HEK293 (cell line): Measurements from ENCODE around the gene WARS2.

ENCODE experiments used
- GLIS1 ChIP-seq: fragments of 450-650 bp; formaldehyde crosslinking; IDR thresholded peaks from 2 replicates; pipeline ENCODE4 v1.5.1; 2016; ENCODE audit warnings: missing biosample characterization, missing genetic modification characterization
- KLF10 ChIP-seq: fragments of 450-650 bp; IDR thresholded peaks from 2 replicates; pipeline ENCODE4 v1.5.1; 2018; ENCODE audit warnings: missing biosample characterization, mild to moderate bottlenecking, missing genetic modification characterization
- SP2 ChIP-seq: fragments of 450-650 bp; formaldehyde crosslinking; IDR thresholded peaks from 2 replicates; pipeline ENCODE4 v1.5.1; 2016; ENCODE audit warnings: missing biosample characterization, missing genetic modification characterization
- YY1 ChIP-seq: fragments of 450-650 bp; formaldehyde crosslinking; IDR thresholded peaks from 2 replicates; pipeline ENCODE4 v1.5.1; 2018; ENCODE audit warnings: missing biosample characterization, missing genetic modification characterization
- ZBTB17 ChIP-seq: fragments of 450-650 bp; formaldehyde crosslinking; IDR thresholded peaks from 2 replicates; pipeline ENCODE4 v1.5.1; 2016; ENCODE audit warnings: missing biosample characterization, missing genetic modification characterization
- ZNF629 ChIP-seq: fragments of 450-650 bp; formaldehyde crosslinking; IDR thresholded peaks from 2 replicates; pipeline ENCODE4 v1.5.1; 2017; ENCODE audit warnings: missing biosample characterization, missing genetic modification characterization
- ZNF747 ChIP-seq: fragments of 450-650 bp; formaldehyde crosslinking; IDR thresholded peaks from 2 replicates; pipeline ENCODE4 v1.5.1; 2016; ENCODE audit warnings: missing biosample characterization, missing genetic modification characterization
- ZNF843 ChIP-seq: fragments of 450-650 bp; formaldehyde crosslinking; IDR thresholded peaks from 2 replicates; pipeline ENCODE4 v1.5.1; 2016; ENCODE audit warnings: missing biosample characterization, missing genetic modification characterization
- TF ChIP-seq, protein P1 (sequence below): fragments of 450-650 bp; formaldehyde crosslinking; IDR thresholded peaks from 2 replicates; pipeline ENCODE4 v1.5.1; 2016; ENCODE audit warnings: missing biosample characterization, missing genetic modification characterization
- TF ChIP-seq, protein P2 (sequence below): fragments of 450-650 bp; formaldehyde crosslinking; IDR thresholded peaks from 2 replicates; pipeline ENCODE4 v1.5.1; 2016; ENCODE audit warnings: missing biosample characterization, missing genetic modification characterization
- TF ChIP-seq, protein P3 (sequence below): fragments of 450-650 bp; formaldehyde crosslinking; conservative IDR thresholded peaks from 2 replicates; pipeline ENCODE4 v1.5.1; 2016; ENCODE audit warnings: low read depth, missing biosample characterization, missing genetic modification characterization
- TF ChIP-seq, protein P4 (sequence below): fragments of 450-650 bp; formaldehyde crosslinking; IDR thresholded peaks from 2 replicates; pipeline ENCODE4 v1.5.1; 2016; ENCODE audit warnings: missing biosample characterization, missing genetic modification characterization, low read depth
- TF ChIP-seq, protein P5 (sequence below): fragments of 450-650 bp; formaldehyde crosslinking; IDR thresholded peaks from 2 replicates; pipeline ENCODE4 v1.5.1; 2016; ENCODE audit warnings: missing biosample characterization, missing genetic modification characterization

DNA sequence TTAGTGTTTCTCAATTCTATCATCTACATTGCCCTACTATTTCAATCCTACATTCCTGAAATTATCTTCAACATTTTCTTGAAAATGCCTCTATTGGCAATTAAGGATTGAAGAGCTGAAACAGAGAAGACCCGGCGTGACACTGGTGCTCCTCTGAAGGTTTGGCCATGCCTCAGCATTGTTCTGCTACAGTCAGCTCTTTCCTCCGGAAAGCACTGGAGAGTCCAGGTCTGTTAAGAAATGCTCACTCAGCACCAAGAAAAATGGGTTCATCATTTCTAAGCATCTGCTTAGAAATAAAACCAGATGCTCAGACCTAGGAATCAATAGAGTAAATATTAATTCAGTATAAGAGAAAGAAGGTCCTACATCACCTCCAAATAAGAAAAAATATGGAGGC is 58.8 kb downstream of the WARS2 start:
- no peak for TF ChIP-seq GLIS1 (tag by site-specific recombination)
- TF ChIP-seq, protein P1, sequence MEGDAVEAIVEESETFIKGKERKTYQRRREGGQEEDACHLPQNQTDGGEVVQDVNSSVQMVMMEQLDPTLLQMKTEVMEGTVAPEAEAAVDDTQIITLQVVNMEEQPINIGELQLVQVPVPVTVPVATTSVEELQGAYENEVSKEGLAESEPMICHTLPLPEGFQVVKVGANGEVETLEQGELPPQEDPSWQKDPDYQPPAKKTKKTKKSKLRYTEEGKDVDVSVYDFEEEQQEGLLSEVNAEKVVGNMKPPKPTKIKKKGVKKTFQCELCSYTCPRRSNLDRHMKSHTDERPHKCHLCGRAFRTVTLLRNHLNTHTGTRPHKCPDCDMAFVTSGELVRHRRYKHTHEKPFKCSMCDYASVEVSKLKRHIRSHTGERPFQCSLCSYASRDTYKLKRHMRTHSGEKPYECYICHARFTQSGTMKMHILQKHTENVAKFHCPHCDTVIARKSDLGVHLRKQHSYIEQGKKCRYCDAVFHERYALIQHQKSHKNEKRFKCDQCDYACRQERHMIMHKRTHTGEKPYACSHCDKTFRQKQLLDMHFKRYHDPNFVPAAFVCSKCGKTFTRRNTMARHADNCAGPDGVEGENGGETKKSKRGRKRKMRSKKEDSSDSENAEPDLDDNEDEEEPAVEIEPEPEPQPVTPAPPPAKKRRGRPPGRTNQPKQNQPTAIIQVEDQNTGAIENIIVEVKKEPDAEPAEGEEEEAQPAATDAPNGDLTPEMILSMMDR (tag by site-specific recombination), result no peak
- no peak for TF ChIP-seq ZBTB17 (tag by site-specific recombination)
- TF ChIP-seq, protein P2, sequence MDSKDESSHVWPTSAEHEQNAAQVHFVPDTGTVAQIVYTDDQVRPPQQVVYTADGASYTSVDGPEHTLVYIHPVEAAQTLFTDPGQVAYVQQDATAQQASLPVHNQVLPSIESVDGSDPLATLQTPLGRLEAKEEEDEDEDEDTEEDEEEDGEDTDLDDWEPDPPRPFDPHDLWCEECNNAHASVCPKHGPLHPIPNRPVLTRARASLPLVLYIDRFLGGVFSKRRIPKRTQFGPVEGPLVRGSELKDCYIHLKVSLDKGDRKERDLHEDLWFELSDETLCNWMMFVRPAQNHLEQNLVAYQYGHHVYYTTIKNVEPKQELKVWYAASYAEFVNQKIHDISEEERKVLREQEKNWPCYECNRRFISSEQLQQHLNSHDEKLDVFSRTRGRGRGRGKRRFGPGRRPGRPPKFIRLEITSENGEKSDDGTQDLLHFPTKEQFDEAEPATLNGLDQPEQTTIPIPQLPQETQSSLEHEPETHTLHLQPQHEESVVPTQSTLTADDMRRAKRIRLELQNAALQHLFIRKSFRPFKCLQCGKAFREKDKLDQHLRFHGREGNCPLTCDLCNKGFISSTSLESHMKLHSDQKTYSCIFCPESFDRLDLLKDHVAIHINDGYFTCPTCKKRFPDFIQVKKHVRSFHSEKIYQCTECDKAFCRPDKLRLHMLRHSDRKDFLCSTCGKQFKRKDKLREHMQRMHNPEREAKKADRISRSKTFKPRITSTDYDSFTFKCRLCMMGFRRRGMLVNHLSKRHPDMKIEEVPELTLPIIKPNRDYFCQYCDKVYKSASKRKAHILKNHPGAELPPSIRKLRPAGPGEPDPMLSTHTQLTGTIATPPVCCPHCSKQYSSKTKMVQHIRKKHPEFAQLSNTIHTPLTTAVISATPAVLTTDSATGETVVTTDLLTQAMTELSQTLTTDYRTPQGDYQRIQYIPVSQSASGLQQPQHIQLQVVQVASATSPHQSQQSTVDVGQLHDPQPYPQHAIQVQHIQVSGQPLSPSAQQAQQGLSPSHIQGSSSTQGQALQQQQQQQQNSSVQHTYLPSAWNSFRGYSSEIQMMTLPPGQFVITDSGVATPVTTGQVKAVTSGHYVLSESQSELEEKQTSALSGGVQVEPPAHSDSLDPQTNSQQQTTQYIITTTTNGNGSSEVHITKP (tag by site-specific recombination), result no peak
- TF ChIP-seq KLF10 (tag by site-specific recombination), result no peak
- TF ChIP-seq, protein P3, sequence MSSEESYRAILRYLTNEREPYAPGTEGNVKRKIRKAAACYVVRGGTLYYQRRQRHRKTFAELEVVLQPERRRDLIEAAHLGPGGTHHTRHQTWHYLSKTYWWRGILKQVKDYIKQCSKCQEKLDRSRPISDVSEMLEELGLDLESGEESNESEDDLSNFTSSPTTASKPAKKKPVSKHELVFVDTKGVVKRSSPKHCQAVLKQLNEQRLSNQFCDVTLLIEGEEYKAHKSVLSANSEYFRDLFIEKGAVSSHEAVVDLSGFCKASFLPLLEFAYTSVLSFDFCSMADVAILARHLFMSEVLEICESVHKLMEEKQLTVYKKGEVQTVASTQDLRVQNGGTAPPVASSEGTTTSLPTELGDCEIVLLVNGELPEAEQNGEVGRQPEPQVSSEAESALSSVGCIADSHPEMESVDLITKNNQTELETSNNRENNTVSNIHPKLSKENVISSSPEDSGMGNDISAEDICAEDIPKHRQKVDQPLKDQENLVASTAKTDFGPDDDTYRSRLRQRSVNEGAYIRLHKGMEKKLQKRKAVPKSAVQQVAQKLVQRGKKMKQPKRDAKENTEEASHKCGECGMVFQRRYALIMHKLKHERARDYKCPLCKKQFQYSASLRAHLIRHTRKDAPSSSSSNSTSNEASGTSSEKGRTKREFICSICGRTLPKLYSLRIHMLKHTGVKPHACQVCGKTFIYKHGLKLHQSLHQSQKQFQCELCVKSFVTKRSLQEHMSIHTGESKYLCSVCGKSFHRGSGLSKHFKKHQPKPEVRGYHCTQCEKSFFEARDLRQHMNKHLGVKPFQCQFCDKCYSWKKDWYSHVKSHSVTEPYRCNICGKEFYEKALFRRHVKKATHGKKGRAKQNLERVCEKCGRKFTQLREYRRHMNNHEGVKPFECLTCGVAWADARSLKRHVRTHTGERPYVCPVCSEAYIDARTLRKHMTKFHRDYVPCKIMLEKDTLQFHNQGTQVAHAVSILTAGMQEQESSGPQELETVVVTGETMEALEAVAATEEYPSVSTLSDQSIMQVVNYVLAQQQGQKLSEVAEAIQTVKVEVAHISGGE, result no peak
- TF ChIP-seq, protein P4, sequence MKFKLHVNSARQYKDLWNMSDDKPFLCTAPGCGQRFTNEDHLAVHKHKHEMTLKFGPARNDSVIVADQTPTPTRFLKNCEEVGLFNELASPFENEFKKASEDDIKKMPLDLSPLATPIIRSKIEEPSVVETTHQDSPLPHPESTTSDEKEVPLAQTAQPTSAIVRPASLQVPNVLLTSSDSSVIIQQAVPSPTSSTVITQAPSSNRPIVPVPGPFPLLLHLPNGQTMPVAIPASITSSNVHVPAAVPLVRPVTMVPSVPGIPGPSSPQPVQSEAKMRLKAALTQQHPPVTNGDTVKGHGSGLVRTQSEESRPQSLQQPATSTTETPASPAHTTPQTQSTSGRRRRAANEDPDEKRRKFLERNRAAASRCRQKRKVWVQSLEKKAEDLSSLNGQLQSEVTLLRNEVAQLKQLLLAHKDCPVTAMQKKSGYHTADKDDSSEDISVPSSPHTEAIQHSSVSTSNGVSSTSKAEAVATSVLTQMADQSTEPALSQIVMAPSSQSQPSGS (tag by site-specific recombination), result no peak
- no peak for TF ChIP-seq ZNF843 (tag by site-specific recombination)
- no peak for TF ChIP-seq SP2
- TF ChIP-seq, protein P5, sequence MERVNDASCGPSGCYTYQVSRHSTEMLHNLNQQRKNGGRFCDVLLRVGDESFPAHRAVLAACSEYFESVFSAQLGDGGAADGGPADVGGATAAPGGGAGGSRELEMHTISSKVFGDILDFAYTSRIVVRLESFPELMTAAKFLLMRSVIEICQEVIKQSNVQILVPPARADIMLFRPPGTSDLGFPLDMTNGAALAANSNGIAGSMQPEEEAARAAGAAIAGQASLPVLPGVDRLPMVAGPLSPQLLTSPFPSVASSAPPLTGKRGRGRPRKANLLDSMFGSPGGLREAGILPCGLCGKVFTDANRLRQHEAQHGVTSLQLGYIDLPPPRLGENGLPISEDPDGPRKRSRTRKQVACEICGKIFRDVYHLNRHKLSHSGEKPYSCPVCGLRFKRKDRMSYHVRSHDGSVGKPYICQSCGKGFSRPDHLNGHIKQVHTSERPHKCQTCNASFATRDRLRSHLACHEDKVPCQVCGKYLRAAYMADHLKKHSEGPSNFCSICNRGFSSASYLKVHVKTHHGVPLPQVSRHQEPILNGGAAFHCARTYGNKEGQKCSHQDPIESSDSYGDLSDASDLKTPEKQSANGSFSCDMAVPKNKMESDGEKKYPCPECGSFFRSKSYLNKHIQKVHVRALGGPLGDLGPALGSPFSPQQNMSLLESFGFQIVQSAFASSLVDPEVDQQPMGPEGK, result no peak
- TF ChIP-seq ZNF747, result no peak
- TF ChIP-seq YY1 (tag by site-specific recombination), result no peak
- TF ChIP-seq ZNF629, result no peak
